ENCODE results near the gene GABARAP. TPM values are rescaled to one million over a fixed set of nuclear protein-coding genes. Genes with fewer than 3 reads are reported as not detected.

GABARAP gene
- total and polyA plus RNA-seq, 2 of the 8 experiments (the other 6 are each of a cell fraction or from before 2014, with no cell fraction given), result 252 to 581 TPM

- no peak for TF ChIP-seq RNF2 (IDR thresholded peaks at IDR 0.05; ENCODE audit: borderline replicate concordance, low read depth, low read length, missing control alignments, poor library complexity, severe bottlenecking)
- TF ChIP-seq SAP30 (IDR thresholded peaks at IDR 0.05; ENCODE audit: insufficient read depth, insufficient replicate concordance, low read length), result peak; percentile 79
- TF ChIP-seq BACH1 (IDR thresholded peaks at IDR 0.05; ENCODE audit: low read length), result 0 out of 2 replicates have a peak, but pooled peaks have one; percentile 47
- no peak; the same call in 1 of the 2 replicates for TF ChIP-seq USF2 (IDR thresholded peaks at IDR 0.05; ENCODE audit: low read length)
- TF ChIP-seq RAD21 (IDR thresholded peaks at IDR 0.05 in 1 of 2, conservative IDR thresholded peaks at IDR 0.05 in 1 of 2; ENCODE audit: low read depth in 2 of 2, low read length in 2 of 2), result no peak
- TF ChIP-seq MAX (IDR thresholded peaks at IDR 0.05), result peak; percentile 89
- TF ChIP-seq EP300 (IDR thresholded peaks at IDR 0.05; ENCODE audit: borderline replicate concordance in 1 of 2, low read depth in 2 of 2, low read length in 2 of 2), result no peak
- 0 out of 2 replicates have a peak, but pooled peaks have one; percentile 6 for TF ChIP-seq PHF8 (conservative IDR thresholded peaks at IDR 0.05; ENCODE audit: low read depth, low read length)
- no peak for TF ChIP-seq CTCF (IDR thresholded peaks at IDR 0.05; ENCODE audit: control extremely low read depth in 1 of 3, insufficient read depth in 1 of 3, low read depth in 1 of 3, low read length in 3 of 3)
These were observed 39.1 kb upstream of the GABARAP start, which contains the start of gene SLC2A4 (continued) for GRCh38 chr17:7281074-7281952.
